SK-N-SH (cell line): ENCODE results near the gene EFHC1.
A peak's percentile ranks its signal among the peaks of the same experiment; 100 is the strongest.

ENCODE experiments used
- ELF1 ChIP-seq: IDR thresholded peaks from 2 replicates; pipeline ENCODE4 v1.4.0; 2012
- EZH2phosphoT487 ChIP-seq: fragments of 200-600 bp; sonication (generic); IDR thresholded peaks from 2 replicates; pipeline ENCODE4 v1.6.1; 2017; ENCODE audit warnings: low read depth, mixed run types, mild to moderate bottlenecking, antibody characterized with exemption, moderate library complexity, borderline replicate concordance
- FOXJ3 ChIP-seq: sonication (generic); formaldehyde crosslinking; IDR thresholded peaks from 2 replicates; pipeline ENCODE4 v1.5.1; 2020; ENCODE audit warnings: mild to moderate bottlenecking, missing genetic modification reagents
- POLR2AphosphoS5 ChIP-seq: IDR thresholded peaks from 2 replicates; pipeline ENCODE4 v1.6.1; 2012; ENCODE audit warnings: low read depth, low read length
- RAD21 ChIP-seq: IDR thresholded peaks from 2 replicates; pipeline ENCODE4 v1.6.1; 2012; ENCODE audit warnings: mild to moderate bottlenecking, low read length
- RCOR1 ChIP-seq: fragments of 150-350 bp; IDR thresholded peaks from 2 replicates; pipeline ENCODE4 v1.6.1; 2017; ENCODE audit warnings: antibody characterized with exemption, low read length
- SMC3 ChIP-seq: IDR thresholded peaks from 2 replicates; pipeline ENCODE4 v1.6.1; 2012; ENCODE audit warnings: low read depth, low read length, improper control_type of control experiment
- TAF1 ChIP-seq: IDR thresholded peaks from 2 replicates; pipeline ENCODE4 v1.6.1; 2012; ENCODE audit warnings: low read depth, mild to moderate bottlenecking, low read length, moderate library complexity, borderline replicate concordance
- TEAD4 ChIP-seq: IDR thresholded peaks from 2 replicates; pipeline ENCODE4 v1.4.0; 2012; ENCODE audit warnings: mild to moderate bottlenecking, borderline replicate concordance; ENCODE audit not compliant: insufficient read depth
- YY1 ChIP-seq: IDR thresholded peaks from 2 replicates; pipeline ENCODE4 v1.4.0; 2012; ENCODE audit warnings: low read depth, mild to moderate bottlenecking
- TF ChIP-seq, protein P1 (sequence below): fragments of 200-600 bp; sonication (generic); IDR thresholded peaks from 2 replicates; pipeline ENCODE4 v1.6.1; 2017; ENCODE audit warnings: antibody characterized with exemption, mild to moderate bottlenecking, moderate library complexity
- TF ChIP-seq, protein P2 (sequence below): IDR thresholded peaks from 2 replicates; pipeline ENCODE4 v1.4.0; 2012; ENCODE audit warnings: low read depth
- TF ChIP-seq, protein P3 (sequence below): IDR thresholded peaks from 2 replicates; pipeline ENCODE4 v1.4.0; 2012; ENCODE audit warnings: low read depth, borderline replicate concordance

GRCh38 chr6:52423971-52424381 lies 3.8 kb downstream of the EFHC1 start:
- 0 out of 2 replicates have a peak, but pooled peaks have one; percentile 18 for TF ChIP-seq YY1
- peak; percentile 57; the same call in 1 of the 2 replicates for TF ChIP-seq POLR2AphosphoS5
- TF ChIP-seq, protein P1, sequence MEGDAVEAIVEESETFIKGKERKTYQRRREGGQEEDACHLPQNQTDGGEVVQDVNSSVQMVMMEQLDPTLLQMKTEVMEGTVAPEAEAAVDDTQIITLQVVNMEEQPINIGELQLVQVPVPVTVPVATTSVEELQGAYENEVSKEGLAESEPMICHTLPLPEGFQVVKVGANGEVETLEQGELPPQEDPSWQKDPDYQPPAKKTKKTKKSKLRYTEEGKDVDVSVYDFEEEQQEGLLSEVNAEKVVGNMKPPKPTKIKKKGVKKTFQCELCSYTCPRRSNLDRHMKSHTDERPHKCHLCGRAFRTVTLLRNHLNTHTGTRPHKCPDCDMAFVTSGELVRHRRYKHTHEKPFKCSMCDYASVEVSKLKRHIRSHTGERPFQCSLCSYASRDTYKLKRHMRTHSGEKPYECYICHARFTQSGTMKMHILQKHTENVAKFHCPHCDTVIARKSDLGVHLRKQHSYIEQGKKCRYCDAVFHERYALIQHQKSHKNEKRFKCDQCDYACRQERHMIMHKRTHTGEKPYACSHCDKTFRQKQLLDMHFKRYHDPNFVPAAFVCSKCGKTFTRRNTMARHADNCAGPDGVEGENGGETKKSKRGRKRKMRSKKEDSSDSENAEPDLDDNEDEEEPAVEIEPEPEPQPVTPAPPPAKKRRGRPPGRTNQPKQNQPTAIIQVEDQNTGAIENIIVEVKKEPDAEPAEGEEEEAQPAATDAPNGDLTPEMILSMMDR, result no peak
- no peak for TF ChIP-seq EZH2phosphoT487
- TF ChIP-seq RCOR1, result no peak
- TF ChIP-seq, protein P2, sequence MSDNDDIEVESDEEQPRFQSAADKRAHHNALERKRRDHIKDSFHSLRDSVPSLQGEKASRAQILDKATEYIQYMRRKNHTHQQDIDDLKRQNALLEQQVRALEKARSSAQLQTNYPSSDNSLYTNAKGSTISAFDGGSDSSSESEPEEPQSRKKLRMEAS, result peak; percentile 44; the same call in 1 of the 2 replicates
- TF ChIP-seq TAF1, result no peak
- TF ChIP-seq SMC3, result no peak
- peak; percentile 86; the same call in 1 of the 2 replicates for TF ChIP-seq TEAD4
- no peak for TF ChIP-seq ELF1
- TF ChIP-seq, protein P3, sequence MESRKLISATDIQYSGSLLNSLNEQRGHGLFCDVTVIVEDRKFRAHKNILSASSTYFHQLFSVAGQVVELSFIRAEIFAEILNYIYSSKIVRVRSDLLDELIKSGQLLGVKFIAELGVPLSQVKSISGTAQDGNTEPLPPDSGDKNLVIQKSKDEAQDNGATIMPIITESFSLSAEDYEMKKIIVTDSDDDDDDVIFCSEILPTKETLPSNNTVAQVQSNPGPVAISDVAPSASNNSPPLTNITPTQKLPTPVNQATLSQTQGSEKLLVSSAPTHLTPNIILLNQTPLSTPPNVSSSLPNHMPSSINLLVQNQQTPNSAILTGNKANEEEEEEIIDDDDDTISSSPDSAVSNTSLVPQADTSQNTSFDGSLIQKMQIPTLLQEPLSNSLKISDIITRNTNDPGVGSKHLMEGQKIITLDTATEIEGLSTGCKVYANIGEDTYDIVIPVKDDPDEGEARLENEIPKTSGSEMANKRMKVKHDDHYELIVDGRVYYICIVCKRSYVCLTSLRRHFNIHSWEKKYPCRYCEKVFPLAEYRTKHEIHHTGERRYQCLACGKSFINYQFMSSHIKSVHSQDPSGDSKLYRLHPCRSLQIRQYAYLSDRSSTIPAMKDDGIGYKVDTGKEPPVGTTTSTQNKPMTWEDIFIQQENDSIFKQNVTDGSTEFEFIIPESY, result 0 out of 2 replicates have a peak, but pooled peaks have one; percentile 35
- no peak for TF ChIP-seq RAD21
- TF ChIP-seq FOXJ3 (CRISPR knock-in tag), result no peak
